ENCODE results near the gene ZNF184.

Gene ZNF184

GRCh38 chr6:27400877-27401642 lies 71.8 kb downstream of the ZNF184 start:
- H3K27me3 Mint-ChIP-seq: peaks cover 12% of the 10 kb centered on the region
- no peak for DNase-seq (ENCODE audit: low spot score in 2 of 2)
- no peaks in the 10 kb centered on the region for H3K4me1 Mint-ChIP-seq
- H3K4me3 Mint-ChIP-seq: no peak overlapping the region
- peaks cover 30% of the 10 kb centered on the region for H3K9me3 Mint-ChIP-seq
- ATAC-seq (replicated peaks; ENCODE audit: extremely low read depth, poor library complexity, severe bottlenecking): no peak
- no peak overlapping the region for H3K27ac Mint-ChIP-seq (ENCODE audit: low read depth)
- H3K36me3 Mint-ChIP-seq (ENCODE audit: insufficient read depth): peaks cover 5% of the 10 kb centered on the region
